Right renal cortex interstitium (tissue), 3 donors: ENCODE measurements around the gene SCGB1C1. TPM values are rescaled to one million over a fixed set of nuclear protein-coding genes. Genes with fewer than 3 reads are reported as not detected.
"Not testable (repeated sequence)": the region's sequence is repeated elsewhere in the genome, so short reads cannot be mapped to it uniquely, and the experiment has no call there.

Experiments used
- DNase-seq, 3 donors: peaks; one replicate each; pipeline ENCODE4 v3.0.0-alpha.2; 2013; ENCODE audit warnings: low read depth in 3 of 3, low spot score in 2 of 3
- polyA plus RNA-seq, 3 donors: library from polyadenylated mRNA; unstranded; fragments of 120-200 nt; gene quantifications; one replicate each; pipeline ENCODE4 v1.2.1, GENCODE V29; 2013; ENCODE audit not compliant: insufficient read length in 3 of 3

The SCGB1C1 gene
- polyA plus RNA-seq: 1 to 10 TPM in 1 of 3 donors, not detected in 2; 1.3 TPM

- not testable (repeated sequence) for DNase-seq
Measured at GRCh38 chr11:192674-193128, at the start of gene SCGB1C1. TSS of gene SCGB1C1 (plus strand) at chr11:193078. CDS start at chr11:193100, 22 bp downstream.

DNA sequence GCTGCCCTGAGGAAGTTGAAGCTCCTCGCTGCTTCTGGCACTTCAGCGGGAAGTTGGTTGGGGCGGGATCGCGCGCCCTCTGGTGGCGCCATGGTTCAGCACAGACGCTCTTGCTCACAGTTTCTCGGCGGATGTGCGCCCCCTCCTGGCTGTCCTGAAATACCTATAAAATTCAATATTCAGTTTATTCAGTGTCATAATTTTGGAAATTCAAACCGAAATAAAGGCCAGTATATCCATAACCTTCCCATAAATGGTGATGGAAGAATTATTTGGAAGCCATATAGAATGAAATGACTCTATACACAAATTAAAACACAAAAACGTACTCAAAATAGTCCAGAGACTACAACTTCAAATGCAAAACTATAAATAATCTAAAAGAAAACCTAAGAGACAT is 12.6 kb upstream of the SCGB1C1 start:
- DNase-seq: not testable (repeated sequence)

GRCh38 chr11:189200-189783 is 3.6 kb upstream of the SCGB1C1 start:
- DNase-seq: not testable (repeated sequence)

DNA sequence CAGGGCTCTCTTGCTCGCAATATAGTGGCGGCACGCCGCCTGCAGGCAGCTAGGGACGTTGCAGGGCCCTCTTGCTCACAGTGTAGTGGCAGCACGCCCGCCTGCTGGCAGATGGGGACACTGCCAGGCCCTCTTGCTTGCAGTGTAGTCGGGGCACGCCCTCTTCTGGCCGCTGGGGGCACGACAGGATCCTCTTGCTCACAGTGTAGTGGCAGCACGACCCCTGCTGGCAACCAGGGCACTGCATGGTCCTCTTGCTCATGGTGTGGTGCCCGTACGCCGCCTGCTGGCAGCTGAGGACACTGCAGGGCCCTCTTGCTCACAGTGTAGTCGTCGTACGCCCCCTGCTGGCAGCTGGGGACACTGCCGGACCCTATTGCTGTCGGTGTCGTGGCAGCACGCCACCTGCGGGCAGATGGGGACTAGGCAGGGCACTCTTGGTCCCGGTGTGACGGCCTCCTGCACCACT is 3.0 kb upstream of the SCGB1C1 start:
- DNase-seq: not testable (repeated sequence)

DNA sequence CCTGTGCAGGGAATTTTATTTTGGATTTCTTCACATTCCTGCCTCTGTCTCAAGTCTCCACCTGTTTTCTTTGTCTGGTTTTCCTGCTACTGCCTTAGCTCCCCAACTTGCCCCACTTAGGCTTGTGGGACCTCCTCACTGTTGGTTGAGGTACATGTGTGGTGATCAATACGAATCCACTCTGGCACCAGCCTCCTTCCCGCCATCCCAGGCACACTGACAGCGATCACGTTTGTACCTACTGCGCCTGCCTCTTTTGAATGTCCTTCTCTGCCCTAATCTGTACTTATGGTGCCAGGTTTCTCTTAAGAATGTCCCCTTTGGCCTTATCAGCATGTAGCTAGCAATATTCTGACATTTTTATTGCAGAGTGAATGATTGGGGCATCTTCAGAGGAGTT is 2.3 kb upstream of the SCGB1C1 start:
- not testable (repeated sequence) for DNase-seq

GRCh38 chr11:191490-192478 is 1.1 kb upstream of the SCGB1C1 start:
- not testable (repeated sequence) for DNase-seq

DNA sequence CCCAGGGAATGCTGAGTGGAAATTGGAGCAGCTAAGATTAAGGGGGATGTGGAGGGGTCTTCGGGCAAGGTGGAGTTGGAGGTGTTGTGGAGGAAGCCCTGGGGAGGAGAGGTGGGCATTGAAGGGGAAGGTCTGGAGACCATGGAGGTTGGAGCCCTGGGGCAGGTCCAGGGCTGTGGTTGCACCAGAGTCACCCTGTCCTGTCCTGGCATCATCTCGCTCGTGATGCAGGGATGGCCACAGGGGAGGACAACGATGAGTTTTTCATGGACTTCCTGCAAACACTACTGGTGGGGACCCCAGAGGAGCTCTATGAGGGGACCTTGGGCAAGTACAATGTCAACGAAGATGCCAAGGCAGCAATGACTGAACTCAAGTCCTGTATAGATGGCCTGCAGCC is 603 bp downstream of the SCGB1C1 start:
- not testable (repeated sequence) for DNase-seq

GRCh38 chr11:196786-197731 is 4.2 kb downstream of the SCGB1C1 start:
- no peak for DNase-seq

DNA sequence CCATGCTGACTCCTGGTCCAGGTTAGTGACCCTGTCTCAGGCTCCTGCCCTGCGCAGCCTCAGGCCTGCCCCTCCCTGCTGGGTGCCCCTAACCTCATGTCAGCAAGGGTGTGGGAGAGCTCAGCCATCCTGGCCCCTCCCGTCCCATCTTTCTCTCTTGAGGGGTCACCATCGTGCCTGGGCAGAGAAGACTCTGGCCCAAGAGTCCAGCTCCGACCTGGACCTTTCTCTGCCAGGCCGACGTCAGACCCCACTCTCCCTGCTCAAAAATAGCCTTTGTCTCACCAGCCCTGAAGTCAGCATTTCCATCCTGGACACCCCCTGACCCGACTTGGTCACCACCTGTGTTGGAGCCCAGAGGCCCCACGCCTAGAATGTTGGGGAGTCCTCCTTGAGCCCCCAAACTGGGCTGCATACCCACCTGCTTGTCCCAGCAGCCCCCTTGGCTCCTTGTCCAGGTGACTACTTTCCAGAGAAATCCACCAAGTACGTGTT is 4.9 kb downstream of the SCGB1C1 start:
- no peak for DNase-seq

DNA sequence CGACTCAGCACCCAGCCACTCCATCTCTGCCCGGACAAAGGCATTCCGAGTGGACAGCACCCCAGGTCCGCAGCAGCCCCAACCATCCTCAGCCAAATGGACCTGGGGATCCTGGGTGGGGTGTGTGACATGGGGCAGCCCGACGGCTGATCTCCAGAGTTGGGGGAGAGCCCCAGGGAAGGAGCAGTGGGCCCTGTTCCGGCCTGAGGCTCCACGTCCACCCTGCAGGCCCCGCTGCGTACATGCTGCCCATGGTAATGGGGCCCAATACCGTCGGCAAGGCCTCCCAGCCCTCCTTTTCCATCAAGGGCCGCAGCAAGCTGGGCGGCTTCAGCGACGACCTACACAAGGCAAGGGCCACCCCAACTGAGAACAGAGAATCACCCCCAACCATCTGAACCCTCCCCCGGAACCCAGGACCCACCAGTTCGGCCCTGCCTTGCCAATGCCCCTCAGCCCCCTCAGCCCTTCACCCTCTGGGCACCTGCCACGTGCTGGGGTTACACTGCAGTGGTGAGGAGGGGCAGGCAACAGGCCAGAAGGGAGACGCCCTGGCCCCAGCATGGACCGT is 5.4 kb downstream of the SCGB1C1 start:
- no peak for DNase-seq

DNA sequence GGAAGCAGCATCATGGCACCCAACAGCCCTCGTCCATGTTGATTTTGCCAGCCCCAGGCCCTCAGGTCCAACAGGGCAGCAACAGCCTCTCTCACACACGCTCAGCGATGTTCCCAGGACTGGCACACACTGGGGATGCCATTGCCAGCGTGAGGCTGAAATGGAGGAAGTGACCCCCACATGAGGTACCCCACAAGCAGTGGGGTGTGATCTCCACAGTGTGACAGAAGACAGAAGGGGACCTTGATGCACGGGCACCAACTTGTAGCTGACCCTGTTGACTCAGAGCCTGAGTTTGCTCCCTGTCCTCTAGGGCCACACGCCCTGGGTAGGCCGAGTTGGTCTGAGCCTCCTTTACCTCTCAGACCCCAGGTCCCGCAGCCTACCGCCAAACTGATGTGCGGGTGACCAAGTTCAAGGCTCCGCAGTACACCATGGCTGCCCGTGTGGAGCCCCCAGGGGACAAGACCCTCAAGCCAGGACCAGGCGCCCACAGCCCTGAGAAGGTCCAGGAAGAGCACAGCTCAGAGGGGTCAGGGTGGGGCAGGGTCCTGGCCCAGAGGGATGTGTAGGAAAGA is 6.2 kb downstream of the SCGB1C1 start:
- no peak for DNase-seq

DNA sequence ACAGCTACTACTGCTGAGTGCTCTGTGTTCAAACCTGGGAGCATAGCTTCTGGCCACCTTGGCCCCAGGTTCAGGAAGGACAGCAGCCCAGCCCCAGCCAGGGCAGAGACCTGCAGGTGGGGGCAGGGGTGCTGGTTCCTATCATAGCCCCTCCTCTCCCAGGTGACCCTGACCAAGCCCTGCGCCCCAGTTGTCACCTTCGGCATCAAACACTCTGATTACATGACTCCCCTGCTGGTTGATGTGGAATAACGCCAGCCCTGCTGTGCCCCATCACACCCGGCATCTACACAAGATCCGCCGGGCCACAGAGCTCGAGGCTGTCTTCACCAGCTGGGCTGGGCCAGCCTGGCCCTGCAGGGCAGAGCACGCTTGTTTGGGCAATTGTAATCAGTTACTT is 6.9 kb downstream of the SCGB1C1 start:
- DNase-seq: no peak

GRCh38 chr11:200224-201003 is 7.5 kb downstream of the SCGB1C1 start:
- no peak for DNase-seq

GRCh38 chr11:201966-202365 is 9.1 kb downstream of the SCGB1C1 start:
- no peak for DNase-seq

DNA sequence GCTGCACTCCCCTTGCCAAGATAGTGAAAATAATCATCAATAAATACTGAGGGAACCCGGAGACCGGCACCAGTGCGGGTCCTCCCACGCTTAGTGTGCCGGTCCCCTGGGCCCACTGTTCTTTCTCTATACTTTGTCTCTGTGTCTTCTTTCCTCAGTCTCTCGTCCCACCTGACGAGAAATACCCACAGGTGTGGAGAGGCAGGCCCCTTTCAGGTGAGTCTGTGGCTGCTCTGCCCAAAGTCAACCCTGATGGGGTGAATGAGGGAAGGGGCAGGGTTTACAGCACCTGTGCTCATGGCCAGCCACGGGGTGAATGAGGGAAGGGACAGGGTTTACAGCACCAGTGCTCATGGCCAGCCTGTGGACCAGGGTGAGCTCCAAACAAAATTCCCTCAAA is 9.6 kb downstream of the SCGB1C1 start:
- no peak for DNase-seq

DNA sequence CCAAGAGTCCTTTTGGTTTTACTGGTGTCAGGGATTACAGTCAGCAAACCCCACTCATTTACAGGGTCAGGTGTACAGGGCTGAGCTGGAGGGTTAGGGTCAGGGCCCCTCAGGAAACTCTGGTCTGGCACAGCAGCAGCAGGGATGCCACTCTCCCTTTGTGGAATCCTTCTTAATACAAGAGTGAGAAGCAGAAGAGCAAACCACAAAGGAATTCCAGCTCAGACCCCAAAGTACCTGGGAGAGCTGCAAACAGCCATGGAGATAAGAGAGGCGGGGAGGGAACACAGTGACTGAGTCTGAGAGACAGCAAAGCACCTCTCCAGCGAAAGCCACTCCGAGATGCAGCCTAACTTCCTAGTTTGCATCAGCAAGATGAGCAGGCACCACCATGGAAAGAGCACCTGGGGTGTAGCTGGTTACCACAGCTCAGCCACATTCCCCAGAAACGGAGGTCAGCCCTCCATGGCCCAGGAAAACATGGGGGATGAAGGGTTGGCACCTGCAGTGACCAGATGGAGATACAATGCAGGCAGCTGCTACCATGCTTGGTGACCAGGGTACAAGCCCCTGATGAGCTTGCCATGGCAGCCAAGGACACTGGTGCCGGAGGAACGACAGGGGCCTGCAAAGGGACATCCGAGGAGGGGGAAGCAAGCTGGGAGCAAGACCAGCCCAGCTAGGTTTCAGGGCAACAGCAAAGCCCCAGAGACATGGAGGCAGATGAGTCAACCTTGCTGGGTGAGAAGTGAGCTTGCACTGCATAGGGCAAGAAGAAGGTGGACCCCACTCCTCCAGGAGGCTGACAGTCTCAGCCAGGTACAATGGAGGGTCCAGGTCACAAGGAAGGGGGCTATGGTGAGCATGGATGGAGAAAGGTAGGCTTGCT is 10.4 kb downstream of the SCGB1C1 start:
- no peak for DNase-seq

- no peak for DNase-seq
Measured at GRCh38 chr11:203945-204586, 11.2 kb downstream of the SCGB1C1 start.
